HG03457 (cell line): Measurements from ENCODE around the gene MAPK1.
"Not testable (repeated sequence)": the region's sequence is repeated elsewhere in the genome, so short reads cannot be mapped to it uniquely, and the experiment has no call there.

Experiments
- ATAC-seq: cut with Tn5 transposase; IDR thresholded peaks from one replicate; pipeline ENCODE4 v1.9.1; 2021; ENCODE audit warnings: moderate number of reproducible peaks; ENCODE audit not compliant: unreplicated experiment

MAPK1 gene

DNA sequence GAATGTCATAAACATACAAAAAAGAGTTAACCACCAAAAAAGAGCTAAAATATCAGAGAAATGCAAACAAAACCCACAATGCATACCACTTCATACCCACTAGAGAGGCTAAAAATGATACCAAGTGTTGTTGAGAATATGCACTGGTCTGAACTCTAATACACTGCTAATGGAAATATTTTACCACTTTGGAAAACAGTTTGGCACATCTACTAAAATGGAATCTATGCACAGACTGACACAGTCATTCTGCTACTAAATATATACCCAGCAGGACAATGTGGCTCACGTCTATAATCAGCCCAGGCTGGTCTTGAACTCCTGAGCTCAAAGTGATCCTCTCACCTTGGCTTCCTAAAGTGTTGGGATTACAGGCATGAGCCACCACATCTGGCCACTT lies 18.0 kb downstream of the MAPK1 start:
- no peak for ATAC-seq

DNA sequence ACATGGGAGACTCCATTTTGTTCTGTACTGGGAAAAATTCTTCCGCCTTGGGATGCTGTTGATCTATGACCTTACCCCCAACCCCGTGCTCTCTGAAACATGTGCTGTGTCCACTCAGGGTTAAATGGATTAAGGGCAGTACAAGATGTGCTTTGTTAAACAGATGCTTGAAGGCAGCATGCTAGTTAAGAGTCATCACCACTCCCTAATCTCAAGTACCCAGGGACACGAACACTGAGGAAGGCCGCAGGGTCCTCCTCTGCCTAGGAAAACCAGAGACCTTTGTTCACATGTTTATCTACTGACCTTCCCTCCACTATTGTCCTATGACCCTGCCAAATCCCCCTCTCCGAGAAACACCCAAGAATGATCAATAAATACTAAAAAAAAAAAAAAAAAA lies 19.4 kb downstream of the MAPK1 start:
- ATAC-seq: not testable (repeated sequence)

DNA sequence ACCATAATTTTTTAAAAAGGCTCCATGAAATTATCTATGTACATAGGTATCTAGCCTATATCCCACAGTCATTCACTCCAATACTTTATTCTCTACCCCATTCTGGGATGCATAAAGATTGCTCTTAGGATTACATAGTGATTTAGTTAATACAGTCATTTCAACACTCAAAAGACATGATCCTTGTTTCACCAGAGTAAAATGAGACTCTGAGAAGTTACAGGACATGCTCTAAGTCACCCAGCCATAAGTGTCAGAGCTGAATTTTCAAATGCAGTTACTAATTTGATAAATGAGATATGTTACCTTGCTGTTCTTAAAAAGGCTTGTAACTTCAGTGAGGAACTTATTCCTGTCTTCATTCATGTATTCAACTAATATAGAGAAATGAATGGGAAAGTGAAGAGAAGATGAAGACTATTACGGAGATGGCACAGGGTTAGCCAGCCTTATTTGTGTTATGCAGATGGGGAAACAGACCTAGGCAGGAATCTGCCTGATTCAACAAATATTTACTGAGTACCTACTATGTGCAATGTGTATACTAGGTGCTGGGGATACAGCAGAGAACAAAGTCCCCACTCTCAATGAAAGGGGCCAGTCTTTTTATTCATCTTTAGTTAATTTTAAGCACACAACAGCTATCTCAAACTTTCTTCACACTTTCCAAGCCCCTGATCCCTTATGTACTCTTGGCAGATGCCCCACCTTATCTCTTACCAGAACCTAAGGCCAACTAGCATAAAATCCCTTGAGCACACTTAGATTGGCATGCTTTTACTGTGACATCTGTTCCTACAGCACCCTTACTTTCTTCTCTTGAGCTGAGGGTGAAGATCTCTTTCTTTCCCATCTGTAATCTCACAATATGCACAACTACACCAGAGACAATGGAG lies 21.6 kb downstream of the MAPK1 start:
- ATAC-seq: no peak

DNA sequence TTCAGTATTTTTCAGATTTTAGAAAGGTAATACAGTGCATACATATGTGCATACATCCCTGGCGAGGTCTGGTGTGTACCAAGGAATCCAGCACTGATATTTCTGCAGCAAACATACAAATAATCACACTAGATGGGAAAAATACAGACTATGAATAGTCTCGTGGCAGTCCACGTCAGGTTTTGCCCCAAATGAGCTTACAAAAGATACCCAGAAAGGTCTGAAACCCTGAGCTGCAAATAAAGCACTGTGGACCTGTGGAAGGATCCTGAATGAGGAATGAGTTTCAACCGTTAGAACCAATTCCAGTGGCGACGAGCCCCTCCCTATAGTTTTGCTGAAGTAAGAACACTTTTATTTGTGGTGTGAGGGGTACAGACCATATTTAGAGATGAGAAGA lies 24.5 kb downstream of the MAPK1 start:
- ATAC-seq: no peak

DNA sequence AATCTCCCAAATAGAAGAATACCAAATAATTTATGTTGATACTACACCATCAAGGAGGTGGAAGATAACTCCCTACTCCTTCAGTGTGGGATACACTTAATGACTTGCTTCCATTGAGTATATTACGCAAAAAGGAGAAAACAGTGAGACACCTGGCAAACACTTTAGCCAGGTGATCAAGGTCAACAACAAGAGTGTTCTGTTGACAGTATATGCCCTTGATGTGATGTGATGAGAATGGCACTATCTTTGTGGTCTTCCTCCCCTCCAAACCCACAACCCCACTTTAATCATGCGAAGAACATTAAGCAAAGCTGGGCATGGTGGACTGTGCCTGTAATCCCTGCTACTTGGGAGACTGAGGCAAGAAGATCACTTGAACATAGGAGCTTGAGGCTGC lies 26.0 kb downstream of the MAPK1 start:
- ATAC-seq: no peak

DNA sequence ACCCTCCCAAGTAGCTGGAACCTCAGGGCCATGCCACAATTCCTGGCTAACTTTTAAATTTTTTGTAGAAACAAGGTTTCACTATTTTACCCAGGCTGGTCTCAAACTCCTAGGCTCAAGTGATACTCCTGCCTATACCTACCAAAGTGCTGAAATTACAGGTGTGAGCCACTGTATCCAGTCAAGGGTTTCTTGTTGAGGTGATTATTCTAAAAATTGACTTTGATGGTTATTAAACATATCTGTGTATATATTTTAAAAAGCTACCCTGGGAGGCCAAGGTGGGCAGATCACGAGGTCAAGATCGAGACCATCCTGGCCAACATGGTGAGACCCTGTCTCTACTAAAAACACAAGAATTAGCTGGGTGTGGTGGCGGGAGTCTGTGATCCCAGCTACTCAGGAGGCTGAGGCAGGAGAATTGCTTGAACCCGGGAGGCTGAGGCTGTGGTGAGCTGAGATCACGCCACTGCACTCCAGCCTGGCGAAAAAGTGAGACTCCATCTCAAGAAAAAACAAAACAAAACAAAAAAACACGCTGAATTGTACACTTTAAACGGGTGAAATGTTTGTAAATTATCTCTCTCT lies 27.1 kb downstream of the MAPK1 start:
- ATAC-seq: no peak

DNA sequence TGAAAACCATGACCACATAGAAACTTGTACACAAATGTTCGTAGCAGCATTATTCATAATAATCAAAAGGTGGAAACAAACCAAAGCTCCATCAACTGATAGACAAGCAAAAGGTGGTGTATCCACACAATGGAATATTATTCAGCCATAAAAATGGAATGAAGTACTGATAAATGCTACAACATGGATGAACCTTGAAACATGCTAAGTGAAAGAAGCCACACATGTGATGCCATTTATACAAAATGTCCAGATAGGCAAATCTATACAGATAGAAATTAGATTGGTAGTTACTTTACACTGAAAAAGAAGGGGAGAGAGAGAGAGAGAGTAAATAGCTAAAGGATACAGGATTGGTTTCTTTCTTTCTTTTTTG lies 27.7 kb downstream of the MAPK1 start:
- no peak for ATAC-seq

DNA sequence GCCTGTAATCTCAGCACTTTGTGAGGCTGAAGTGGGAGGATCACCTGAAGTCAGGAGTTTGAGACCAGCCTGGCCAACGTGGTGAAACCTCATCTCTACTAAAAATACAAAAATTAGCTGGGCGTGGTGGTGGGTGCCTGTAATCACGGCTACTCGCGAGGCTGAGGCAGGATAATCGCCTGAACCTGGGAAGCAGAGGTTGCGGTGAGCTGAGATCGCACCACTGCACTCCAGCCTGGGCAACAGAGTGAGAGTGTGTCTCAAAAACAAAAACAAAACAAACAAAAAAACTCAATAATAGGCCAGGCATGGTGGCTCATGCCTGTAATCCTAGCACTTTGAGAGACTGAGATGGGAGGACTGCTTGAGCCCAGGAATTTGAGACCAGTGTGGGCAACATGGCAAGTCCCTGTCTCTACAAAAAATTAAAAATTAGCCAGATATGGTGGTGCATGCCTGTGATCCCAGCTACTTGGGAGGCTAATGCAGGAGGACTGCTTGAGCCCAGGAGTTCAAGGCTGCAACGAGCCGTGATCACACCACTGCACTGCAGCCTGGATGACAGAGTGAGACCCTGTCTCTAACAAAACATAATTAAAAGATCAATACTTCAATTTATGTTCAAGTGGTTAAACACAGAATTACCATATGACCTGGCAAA lies 28.2 kb downstream of the MAPK1 start:
- not testable (repeated sequence) for ATAC-seq

DNA sequence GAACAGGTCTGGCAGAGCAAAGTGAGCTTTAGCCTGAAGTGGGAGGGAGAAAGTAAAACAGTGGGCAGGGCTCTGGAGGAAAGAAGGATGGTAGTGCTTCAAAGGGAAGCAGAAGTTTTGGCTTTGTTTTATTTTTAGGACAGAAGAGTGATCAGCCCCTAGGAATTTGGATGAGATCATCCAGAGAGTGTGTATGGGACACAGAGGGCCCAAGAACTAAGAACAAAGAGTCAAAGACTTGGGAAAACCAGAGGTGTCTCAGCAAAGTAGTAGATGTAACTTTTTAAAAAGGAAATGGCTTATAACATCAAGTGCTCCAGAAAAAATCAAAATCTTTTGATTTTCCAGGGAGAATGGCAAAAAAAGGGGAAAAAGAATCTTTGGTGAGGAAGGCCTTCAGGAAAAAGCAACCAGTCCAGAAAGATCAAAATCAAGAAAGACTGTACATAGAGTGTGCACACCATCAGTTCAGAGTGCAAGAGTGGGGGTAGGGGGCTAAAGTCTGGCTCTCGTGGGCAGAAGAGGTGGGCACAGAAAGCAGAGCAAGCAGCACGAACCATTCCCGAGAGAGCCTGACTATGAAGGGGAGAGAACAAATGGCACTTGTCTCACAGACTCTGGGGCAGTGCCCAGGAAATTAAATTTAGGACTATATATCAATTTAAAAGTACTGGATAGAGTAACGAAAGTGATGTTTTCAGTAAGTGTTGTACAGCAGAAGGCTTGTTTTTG lies 30.0 kb downstream of the MAPK1 start:
- no peak for ATAC-seq

DNA sequence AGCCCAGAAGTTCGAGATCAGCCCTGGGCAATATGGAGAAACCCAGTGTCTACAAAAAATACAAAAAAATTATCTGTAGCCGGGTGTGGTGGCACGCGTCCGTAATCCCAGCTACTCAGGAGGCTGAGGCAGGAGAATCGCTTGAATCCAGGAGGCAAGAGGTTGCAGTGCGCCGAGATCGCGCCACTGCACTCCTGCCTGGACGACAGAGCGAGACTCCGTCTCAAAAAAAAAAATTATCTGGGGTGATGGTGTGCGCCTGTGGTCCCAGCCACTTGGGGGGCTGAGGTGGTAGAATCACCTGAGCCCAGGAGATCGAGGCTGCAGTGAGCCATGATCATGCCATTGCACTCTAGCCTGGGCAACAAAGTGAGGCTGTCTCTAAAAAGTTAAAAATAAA lies 31.0 kb downstream of the MAPK1 start:
- not testable (repeated sequence) for ATAC-seq

DNA sequence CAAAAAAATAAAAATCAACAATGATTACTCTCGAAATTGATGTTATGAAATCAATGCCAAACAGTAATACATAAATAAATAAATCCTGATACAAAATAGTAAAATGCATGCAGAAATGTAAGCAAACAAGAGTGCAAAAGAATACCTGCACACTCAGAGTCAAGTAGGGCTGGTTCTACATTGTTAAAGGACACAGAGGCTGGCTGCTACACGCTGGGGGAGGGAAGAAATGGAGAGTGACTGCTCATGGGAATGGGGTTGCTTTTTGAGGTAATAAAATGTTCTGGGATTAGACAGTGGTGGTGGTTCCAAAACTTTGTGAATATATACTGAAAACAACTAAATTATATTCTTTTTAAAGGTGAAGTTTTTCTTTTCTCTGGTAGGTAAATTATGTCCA lies 32.1 kb downstream of the MAPK1 start:
- ATAC-seq: no peak

DNA sequence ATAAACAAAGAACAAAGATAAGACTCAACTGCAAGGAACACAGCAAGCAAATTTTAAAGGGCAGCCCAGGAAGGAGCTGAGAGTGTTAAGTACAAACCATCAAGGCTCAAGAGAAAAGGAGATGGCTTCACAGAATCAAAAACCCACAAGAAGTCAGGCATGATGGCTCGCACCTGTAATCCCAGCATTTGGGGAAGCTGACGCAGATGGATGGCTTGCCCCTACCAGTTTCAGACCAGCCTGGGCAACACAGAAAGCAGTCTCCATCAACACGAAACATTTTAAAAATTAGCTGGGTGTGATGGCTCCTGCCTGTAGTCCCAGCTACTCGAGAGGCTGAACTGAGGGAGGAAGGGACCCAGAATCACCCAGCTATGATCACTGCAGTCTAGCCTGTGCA lies 32.6 kb downstream of the MAPK1 start:
- ATAC-seq: no peak

DNA sequence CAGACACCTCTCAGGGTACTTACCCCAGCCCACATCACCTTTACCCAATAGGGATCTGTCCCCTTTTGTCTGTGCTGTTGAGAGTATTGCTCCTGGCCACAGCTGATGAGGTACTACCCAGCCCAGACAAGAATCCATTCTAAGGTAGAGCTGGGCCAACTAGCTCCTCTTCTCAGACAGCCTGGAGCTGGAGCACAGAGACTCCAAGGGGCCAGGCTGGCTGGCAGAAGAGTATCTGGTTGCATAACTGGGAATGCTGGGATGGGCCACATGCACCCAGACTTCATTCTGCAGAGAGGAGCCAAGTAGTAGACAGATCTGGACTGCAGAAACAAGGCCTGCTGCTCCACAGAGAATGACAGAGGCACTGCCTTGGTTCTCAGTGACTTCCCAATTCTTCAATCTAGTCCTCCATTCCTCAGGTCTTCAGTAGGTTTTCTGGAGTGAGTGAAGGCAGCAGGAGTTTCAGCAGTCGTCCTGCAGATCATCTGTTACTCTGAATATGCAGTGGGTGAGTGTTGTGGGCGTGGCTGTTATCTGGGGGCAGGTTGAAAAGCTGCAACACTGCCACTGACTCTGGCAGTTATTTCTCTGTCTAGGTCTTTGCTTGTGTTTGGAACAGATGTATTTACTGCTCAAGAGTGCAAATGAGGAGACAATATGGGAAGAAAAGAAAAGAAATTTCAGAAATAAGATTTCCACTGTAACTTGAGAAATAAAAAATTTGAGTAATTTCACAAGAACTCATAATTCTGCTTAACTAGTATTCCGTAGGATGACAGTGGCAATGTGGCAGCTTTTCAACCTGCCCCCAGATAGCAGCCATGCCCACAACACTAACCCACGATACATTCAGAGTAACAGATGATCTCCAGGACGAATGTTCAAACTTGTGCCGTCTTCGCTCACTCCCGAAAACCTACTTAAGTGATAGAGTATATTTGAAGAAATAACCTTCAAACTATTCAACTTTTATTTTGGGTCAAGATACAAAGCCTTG lies 34.9 kb downstream of the MAPK1 start:
- ATAC-seq: no peak

DNA sequence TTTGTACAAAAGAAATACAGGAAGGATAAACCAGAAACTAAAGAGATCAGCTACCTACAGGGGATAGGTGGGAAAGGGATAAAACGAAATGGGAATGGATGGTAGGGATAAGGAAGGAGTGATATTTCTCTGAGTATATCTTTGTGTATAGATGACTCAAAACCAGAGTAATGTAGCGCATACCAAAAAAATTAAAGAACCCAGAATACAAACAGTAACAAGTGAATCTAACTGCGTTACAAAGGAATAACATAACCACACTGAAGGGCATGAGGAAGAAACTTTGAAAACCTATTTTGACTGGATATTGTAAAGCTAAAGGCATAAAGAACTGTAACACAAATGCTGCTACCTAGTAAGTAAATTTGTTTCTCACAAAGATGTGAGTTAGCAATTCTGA lies 37.9 kb downstream of the MAPK1 start:
- ATAC-seq: no peak

DNA sequence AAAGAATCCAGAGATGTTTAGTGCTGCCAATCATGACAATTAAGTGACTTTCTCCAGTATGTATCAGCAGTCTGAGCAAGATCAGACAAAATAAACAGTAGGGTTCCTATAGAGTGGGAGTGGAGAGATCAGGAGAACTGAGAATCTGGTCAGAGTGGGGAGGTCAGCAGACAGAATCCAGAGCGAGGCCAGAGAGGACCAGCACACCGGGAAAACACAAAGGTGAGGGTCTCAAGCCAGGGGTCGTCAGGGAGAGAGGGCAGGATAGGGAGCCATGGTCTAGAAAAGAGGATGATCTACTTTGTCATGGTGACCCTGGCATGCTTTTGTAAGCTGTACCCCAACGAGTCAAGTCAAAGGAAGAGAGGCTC lies 39.2 kb downstream of the MAPK1 start:
- no peak for ATAC-seq

DNA sequence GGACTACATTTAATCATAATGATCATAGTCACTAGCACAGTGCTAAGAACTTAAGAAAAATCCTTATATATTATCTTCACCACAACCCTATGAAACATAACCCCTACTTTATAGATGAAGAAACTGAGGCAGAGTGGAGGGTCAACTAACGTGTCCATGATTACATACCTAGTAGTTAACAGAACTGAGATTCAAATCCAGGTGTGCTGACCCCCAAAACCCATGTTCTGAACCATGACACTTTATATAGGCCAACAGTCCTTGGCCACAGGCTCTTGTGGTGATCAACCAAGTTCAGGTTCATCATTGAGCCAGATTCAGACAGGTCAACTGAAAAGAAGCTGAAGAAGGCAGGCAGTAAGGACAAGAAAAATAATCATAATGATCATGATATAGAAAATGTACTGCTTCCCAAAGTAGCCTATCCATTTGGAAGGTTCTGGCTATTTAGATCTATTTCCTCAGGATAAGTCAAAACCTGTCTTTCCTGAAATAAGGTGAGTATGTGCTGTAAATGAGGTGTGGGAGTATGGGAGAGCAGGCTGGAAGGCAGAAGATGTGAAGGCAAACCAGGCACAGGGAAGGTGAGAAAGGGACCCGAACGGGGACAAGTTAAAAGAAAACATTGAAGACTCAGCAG lies 39.7 kb downstream of the MAPK1 start:
- no peak for ATAC-seq

DNA sequence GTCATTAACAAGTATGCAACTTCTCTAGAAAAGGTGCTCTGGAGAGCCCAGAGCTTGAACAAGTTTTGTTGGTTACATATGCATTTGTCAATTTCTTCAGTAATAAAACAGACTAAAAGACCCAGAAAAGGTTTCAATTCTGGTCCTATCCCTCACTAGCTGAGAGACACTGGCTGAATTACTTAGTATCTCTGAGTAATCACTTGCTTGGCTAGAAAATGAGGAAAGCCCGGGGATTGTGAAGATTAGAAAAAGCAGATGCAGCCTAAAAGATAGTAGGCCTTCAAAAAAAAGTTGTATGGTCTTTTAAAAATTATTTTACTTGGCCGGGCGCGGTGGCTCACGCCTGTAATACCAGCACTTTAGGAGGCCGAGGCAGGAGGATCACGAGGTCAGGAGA lies 41.2 kb downstream of the MAPK1 start:
- ATAC-seq: no peak

DNA sequence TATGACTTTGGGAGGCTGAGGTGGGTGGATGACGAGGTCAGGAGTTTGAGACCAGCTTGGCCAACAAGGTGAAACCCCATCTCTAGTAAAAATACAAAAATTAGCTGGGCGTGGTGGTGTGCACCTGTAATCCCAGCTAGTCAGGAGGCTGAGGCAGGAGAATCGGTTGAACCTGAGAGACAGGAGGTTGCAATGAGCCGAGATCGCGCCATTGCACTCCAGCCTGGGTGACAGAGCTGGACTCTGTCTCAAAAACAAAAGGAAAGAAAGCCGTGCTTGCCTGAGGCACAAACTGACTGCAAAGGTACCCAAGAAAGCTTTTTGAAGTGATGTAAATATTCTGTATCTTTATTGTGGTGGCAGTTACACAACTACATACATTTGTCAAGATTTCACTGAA lies 42.5 kb downstream of the MAPK1 start:
- not testable (repeated sequence) for ATAC-seq

DNA sequence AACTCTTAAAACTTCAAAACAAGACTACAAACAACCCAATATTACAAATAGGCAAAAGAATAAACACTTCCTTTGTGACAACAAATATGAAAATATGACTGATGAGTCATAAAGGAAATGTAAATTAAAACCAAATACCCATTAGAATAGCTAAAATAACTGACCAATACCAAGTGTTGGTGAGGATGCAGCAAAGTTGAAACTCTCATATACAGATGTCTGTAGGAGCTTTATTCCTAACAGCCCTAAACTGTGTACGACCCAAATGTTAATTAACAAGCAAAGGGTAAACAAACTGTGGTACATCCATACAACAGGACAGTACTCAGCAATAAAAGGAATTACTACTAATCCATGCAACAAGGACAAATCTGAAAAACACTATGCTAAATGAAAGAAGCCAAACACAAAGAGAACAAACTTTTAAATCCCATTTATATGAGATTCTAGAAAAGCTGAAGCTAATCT lies 43.0 kb downstream of the MAPK1 start:
- ATAC-seq: no peak
